Amygdala (tissue), 56 donors: Measurements from ENCODE around the gene SPOCK1.

Experiments
- DNase-seq, 56 donors: peaks; one replicate each; lab custom pipeline; 2025; lab: John Stamatoyannopoulos, UW

Gene SPOCK1

GRCh38 chr5:137310051-137310730 lies 188.9 kb downstream of the SPOCK1 start:
- no peak for DNase-seq

GRCh38 chr5:137309290-137309689 lies 189.8 kb downstream of the SPOCK1 start:
- no peak for DNase-seq

- DNase-seq, result no peak
Measured at GRCh38 chr5:137308311-137308710, 190.8 kb downstream of the SPOCK1 start.

GRCh38 chr5:137306903-137307302 lies 192.2 kb downstream of the SPOCK1 start:
- no peak for DNase-seq

- DNase-seq, result no peak
Measured at GRCh38 chr5:137305971-137306602, 193.0 kb downstream of the SPOCK1 start.

- no peak for DNase-seq
Measured at GRCh38 chr5:137304226-137304874, 194.8 kb downstream of the SPOCK1 start.

- no peak for DNase-seq
Measured at GRCh38 chr5:137303509-137303908, 195.6 kb downstream of the SPOCK1 start.

- no peak for DNase-seq
Measured at GRCh38 chr5:137300411-137301240, 198.5 kb downstream of the SPOCK1 start.

GRCh38 chr5:137296213-137296781 lies 202.8 kb downstream of the SPOCK1 start:
- DNase-seq, result peak in 6 of 56 donors; percentile 8 to 54 (median 22)

- DNase-seq, result no peak
Measured at GRCh38 chr5:137294604-137295003, 204.5 kb downstream of the SPOCK1 start.

- no peak for DNase-seq
Measured at GRCh38 chr5:137292461-137293027, 206.6 kb downstream of the SPOCK1 start.

- no peak for DNase-seq
Measured at GRCh38 chr5:137291436-137291835, 207.7 kb downstream of the SPOCK1 start.

- DNase-seq, result no peak
Measured at GRCh38 chr5:137291031-137291430, 208.1 kb downstream of the SPOCK1 start.

- no peak for DNase-seq
Measured at GRCh38 chr5:137290373-137290772, 208.8 kb downstream of the SPOCK1 start.

GRCh38 chr5:137289856-137290255 lies 209.3 kb downstream of the SPOCK1 start:
- no peak for DNase-seq

GRCh38 chr5:137287569-137287968 lies 211.6 kb downstream of the SPOCK1 start:
- no peak for DNase-seq

- no peak for DNase-seq
Measured at GRCh38 chr5:137286025-137286610, 213.0 kb downstream of the SPOCK1 start.

GRCh38 chr5:137283801-137284200 lies 215.3 kb downstream of the SPOCK1 start:
- no peak for DNase-seq

- DNase-seq, result no peak
Measured at GRCh38 chr5:137282216-137282615, 216.9 kb downstream of the SPOCK1 start.

- no peak for DNase-seq
Measured at GRCh38 chr5:137281201-137281600, 217.9 kb downstream of the SPOCK1 start.
